GM18858 (cell line): ENCODE measurements around the gene WARS2.
"Not testable (repeated sequence)": the region's sequence is repeated elsewhere in the genome, so short reads cannot be mapped to it uniquely, and the experiment has no call there.

Source experiments
- ATAC-seq: cut with Tn5 transposase; IDR thresholded peaks from one replicate; pipeline ENCODE4 v1.9.1; 2021; ENCODE audit not compliant: unreplicated experiment

Gene WARS2

GRCh38 chr1:119141020-119141424, 569 bp upstream of the WARS2 start:
- no peak for ATAC-seq

GRCh38 chr1:119139857-119140176, 636 bp downstream of the WARS2 start:
- peak; percentile 10 for ATAC-seq

GRCh38 chr1:119139403-119139802, 1.1 kb downstream of the WARS2 start:
- peak; percentile 21 for ATAC-seq

- no peak for ATAC-seq
These were observed 4.1 kb downstream of the WARS2 start for GRCh38 chr1:119136401-119136800.

- ATAC-seq, result no peak
These were observed 6.5 kb downstream of the WARS2 start for GRCh38 chr1:119133987-119134386.

- no peak for ATAC-seq
These were observed 8.3 kb downstream of the WARS2 start for GRCh38 chr1:119132179-119132578.

GRCh38 chr1:119125874-119126273, 14.6 kb downstream of the WARS2 start:
- no peak for ATAC-seq

- ATAC-seq, result no peak
These were observed 15.7 kb downstream of the WARS2 start for GRCh38 chr1:119124764-119125163.

GRCh38 chr1:119121872-119122271, 18.6 kb downstream of the WARS2 start:
- not testable (repeated sequence) for ATAC-seq

GRCh38 chr1:119116725-119117124, 23.7 kb downstream of the WARS2 start:
- no peak for ATAC-seq

- ATAC-seq, result no peak
These were observed 24.7 kb downstream of the WARS2 start for GRCh38 chr1:119115736-119116135.

- no peak for ATAC-seq
These were observed 25.1 kb downstream of the WARS2 start for GRCh38 chr1:119115311-119115710.

GRCh38 chr1:119114786-119115185, 25.7 kb downstream of the WARS2 start:
- ATAC-seq, result no peak

- no peak for ATAC-seq
These were observed 27.7 kb downstream of the WARS2 start for GRCh38 chr1:119112791-119113190.

- ATAC-seq, result no peak
These were observed 28.2 kb downstream of the WARS2 start for GRCh38 chr1:119112244-119112643.

- no peak for ATAC-seq
These were observed 31.5 kb downstream of the WARS2 start for GRCh38 chr1:119108988-119109387.

GRCh38 chr1:119103764-119104163, 36.7 kb downstream of the WARS2 start:
- no peak for ATAC-seq

- no peak for ATAC-seq
These were observed 38.4 kb downstream of the WARS2 start for GRCh38 chr1:119102051-119102450.

GRCh38 chr1:119101563-119101962, 38.9 kb downstream of the WARS2 start:
- no peak for ATAC-seq

GRCh38 chr1:119099775-119100174, 40.7 kb downstream of the WARS2 start:
- ATAC-seq, result no peak

GRCh38 chr1:119097380-119097779, 43.1 kb downstream of the WARS2 start:
- no peak for ATAC-seq

GRCh38 chr1:119093721-119094120, 46.7 kb downstream of the WARS2 start:
- ATAC-seq, result no peak

GRCh38 chr1:119091618-119092017, 48.8 kb downstream of the WARS2 start:
- ATAC-seq, result no peak

GRCh38 chr1:119090250-119090649, 50.2 kb downstream of the WARS2 start:
- ATAC-seq, result no peak
